ENCODE results near the gene UBE2I.

- TF ChIP-seq, protein P1, sequence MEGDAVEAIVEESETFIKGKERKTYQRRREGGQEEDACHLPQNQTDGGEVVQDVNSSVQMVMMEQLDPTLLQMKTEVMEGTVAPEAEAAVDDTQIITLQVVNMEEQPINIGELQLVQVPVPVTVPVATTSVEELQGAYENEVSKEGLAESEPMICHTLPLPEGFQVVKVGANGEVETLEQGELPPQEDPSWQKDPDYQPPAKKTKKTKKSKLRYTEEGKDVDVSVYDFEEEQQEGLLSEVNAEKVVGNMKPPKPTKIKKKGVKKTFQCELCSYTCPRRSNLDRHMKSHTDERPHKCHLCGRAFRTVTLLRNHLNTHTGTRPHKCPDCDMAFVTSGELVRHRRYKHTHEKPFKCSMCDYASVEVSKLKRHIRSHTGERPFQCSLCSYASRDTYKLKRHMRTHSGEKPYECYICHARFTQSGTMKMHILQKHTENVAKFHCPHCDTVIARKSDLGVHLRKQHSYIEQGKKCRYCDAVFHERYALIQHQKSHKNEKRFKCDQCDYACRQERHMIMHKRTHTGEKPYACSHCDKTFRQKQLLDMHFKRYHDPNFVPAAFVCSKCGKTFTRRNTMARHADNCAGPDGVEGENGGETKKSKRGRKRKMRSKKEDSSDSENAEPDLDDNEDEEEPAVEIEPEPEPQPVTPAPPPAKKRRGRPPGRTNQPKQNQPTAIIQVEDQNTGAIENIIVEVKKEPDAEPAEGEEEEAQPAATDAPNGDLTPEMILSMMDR (IDR thresholded peaks at IDR 0.05; ENCODE audit: insufficient read depth, low read length, poor library complexity, severe bottlenecking) = no peak
- no peak for TF ChIP-seq EZH2phosphoT487 (conservative IDR thresholded peaks at IDR 0.05; ENCODE audit: low read length)
Measured at GRCh38 chr16:1298406-1298805, 11.0 kb upstream of the UBE2I start.

Data from SU-DHL-6 (cell line).